Smooth muscle cell (in vitro differentiated cells): ENCODE results near the gene TRIM54. TPM values are rescaled to one million over a fixed set of nuclear protein-coding genes. Genes with fewer than 3 reads are reported as not detected.

Experiments
- DNase-seq: peaks from one replicate; lab custom pipeline; 2025; ENCODE audit not compliant: unreplicated experiment; lab: John Stamatoyannopoulos, UW
- H2AFZ ChIP-seq: fragments of 200-600 bp; sonication (generic); 2 replicates; pipeline ENCODE4 v1.6.0; 2016; ENCODE audit warnings: antibody characterized with exemption, low read depth, mild to moderate bottlenecking
- H3F3A ChIP-seq: fragments of 200-600 bp; sonication (generic); 2 replicates; pipeline ENCODE4 v1.6.0; 2017; ENCODE audit warnings: antibody characterized with exemption, low read depth
- H3K27ac ChIP-seq: fragments of 200-600 bp; sonication (generic); 2 replicates; pipeline ENCODE4 v1.5.1; 2016; ENCODE audit warnings: low read depth, mild to moderate bottlenecking
- H3K27me3 ChIP-seq: fragments of 200-600 bp; sonication (generic); 2 replicates; pipeline ENCODE4 v1.6.1; 2016; ENCODE audit warnings: low read depth, mild to moderate bottlenecking
- H3K36me3 ChIP-seq: fragments of 200-600 bp; sonication (generic); 2 replicates; pipeline ENCODE4 v1.5.1; 2016; ENCODE audit warnings: low read depth
- H3K4me1 ChIP-seq: fragments of 200-600 bp; sonication (generic); 2 replicates; pipeline ENCODE4 v1.5.1; 2016; ENCODE audit warnings: low read depth
- H3K4me2 ChIP-seq: fragments of 200-600 bp; sonication (generic); 2 replicates; pipeline ENCODE4 v1.6.0; 2016; ENCODE audit warnings: mild to moderate bottlenecking
- H3K4me3 ChIP-seq: fragments of 200-600 bp; sonication (generic); 2 replicates; pipeline ENCODE4 v1.5.1; 2016; ENCODE audit warnings: mild to moderate bottlenecking
- H3K79me2 ChIP-seq: fragments of 200-600 bp; sonication (generic); 2 replicates; pipeline ENCODE4 v1.6.0; 2016; ENCODE audit warnings: low read depth, mild to moderate bottlenecking
- H3K9ac ChIP-seq: fragments of 200-600 bp; sonication (generic); 2 replicates; pipeline ENCODE4 v1.6.0; 2016; ENCODE audit warnings: low read depth
- H3K9me3 ChIP-seq: fragments of 200-600 bp; sonication (generic); replicated peaks from 2 replicates; pipeline ENCODE4 v1.5.1; 2016; ENCODE audit warnings: low read depth
- H4K20me1 ChIP-seq: fragments of 200-600 bp; sonication (generic); 2 replicates; pipeline ENCODE4 v1.6.0; 2016; ENCODE audit warnings: low read depth
- WGBS: methylation state at CpG from one replicate; pipeline ENCODE4 v1.1.7; 2016; ENCODE audit warnings: low lambda C conversion rate; 5-methylcytosine and 5-hydroxymethylcytosine counted together
- polyA plus RNA-seq: library from polyadenylated mRNA; unstranded; fragments of >200 nt; fragmentation: Nextera tagmentation; extraction: Ambion mirVana; gene quantifications from 2 replicates; pipeline ENCODE4 v1.2.1, GENCODE V29; 2016
- total RNA-seq: library from RNA; depleted of rRNA; stranded (reverse); fragments of >200 nt; gene quantifications from 2 replicates; pipeline ENCODE4 v1.2.3, GENCODE V29; 2014
- TF ChIP-seq, protein P1 (sequence below): fragments of 200-600 bp; sonication (generic); IDR thresholded peaks from 2 replicates; pipeline ENCODE4 v1.5.1; 2017; ENCODE audit warnings: borderline replicate concordance, mild to moderate bottlenecking, antibody characterized with exemption; ENCODE audit not compliant: insufficient read depth, poor library complexity, severe bottlenecking

Gene TRIM54
- total and polyA plus RNA-seq, 2 experiments from 2014 or later = 0.22 TPM; not detected in 1

DNA sequence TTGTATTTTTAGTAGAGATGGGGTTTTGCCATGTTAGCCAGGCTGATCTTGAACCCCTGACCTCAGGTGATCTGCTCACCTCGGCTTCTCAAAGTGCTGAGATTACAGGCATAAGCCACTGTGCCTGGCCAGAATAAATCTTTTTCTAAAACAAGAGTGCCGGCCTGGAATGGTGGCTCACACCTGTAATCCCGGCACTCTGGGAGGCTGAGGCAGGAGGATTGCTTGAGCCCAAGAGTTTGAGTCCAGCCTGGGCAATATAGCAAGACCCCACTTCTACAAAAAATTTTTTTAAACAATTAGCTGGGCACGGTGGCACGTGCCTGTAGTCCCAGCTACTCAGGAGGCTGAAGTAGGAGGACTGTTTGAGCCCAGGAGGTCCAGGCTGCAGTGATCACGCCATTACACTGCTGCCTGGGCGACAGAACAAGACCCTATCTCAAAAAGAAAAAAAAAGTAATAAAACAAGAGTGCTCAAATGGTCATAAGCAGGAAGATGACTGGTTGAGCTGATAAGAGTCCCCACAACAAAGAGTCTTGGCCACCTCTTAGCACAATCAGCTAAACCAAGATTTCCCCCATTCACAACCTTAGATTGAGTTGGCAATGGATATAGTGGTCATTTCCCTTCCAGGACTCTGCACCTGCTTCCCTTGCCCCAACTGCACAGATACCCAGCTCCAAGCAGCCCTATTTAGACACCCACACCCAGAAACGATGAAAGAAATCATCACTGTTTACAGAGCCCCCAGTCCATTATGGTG, 31.8 kb downstream of the TRIM54 start:
- Histone ChIP-seq H3F3A (no peaks in the 10 kb centered on the region), H3K9ac (no peak overlapping the region), H3K4me1 (no peaks in the 10 kb centered on the region), H2AFZ (no peak overlapping the region), H3K36me3 (no peaks in the 10 kb centered on the region), H3K27ac (no peak overlapping the region), H3K4me3 (no peak overlapping the region), H4K20me1 (peaks cover 20% of the 10 kb centered on the region), H3K4me2 (no peak overlapping the region), H3K79me2 (no peaks in the 10 kb centered on the region), H3K9me3 (no peaks in the 10 kb centered on the region), H3K27me3 (no peaks in the 10 kb centered on the region)
- WGBS = 97% methylated on average over 8 of the region's 8 CpGs
- no peak for DNase-seq
- TF ChIP-seq, protein P1, sequence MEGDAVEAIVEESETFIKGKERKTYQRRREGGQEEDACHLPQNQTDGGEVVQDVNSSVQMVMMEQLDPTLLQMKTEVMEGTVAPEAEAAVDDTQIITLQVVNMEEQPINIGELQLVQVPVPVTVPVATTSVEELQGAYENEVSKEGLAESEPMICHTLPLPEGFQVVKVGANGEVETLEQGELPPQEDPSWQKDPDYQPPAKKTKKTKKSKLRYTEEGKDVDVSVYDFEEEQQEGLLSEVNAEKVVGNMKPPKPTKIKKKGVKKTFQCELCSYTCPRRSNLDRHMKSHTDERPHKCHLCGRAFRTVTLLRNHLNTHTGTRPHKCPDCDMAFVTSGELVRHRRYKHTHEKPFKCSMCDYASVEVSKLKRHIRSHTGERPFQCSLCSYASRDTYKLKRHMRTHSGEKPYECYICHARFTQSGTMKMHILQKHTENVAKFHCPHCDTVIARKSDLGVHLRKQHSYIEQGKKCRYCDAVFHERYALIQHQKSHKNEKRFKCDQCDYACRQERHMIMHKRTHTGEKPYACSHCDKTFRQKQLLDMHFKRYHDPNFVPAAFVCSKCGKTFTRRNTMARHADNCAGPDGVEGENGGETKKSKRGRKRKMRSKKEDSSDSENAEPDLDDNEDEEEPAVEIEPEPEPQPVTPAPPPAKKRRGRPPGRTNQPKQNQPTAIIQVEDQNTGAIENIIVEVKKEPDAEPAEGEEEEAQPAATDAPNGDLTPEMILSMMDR = no peak

DNA sequence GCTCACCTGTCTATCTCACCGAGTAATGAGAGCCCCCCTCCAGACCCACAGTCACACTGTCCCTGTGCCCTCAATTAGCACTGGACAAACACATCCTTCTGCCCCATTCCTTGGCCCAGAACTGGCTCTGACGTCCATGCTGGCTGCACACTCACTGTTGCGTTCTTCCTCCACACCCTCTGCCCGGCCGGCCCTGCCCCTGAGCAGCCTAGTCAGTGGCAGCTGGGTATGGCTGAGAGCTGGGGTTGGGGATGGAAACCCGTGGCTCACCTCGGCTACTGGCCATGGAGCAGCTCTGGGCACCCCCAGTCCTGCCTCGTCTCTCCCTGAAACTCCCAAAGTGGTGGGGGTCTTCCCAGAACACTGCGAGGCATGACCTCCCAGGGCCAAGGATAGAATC, 32.5 kb downstream of the TRIM54 start:
- 93% methylated on average over 9 of the region's 9 CpGs for whole genome bisulfite sequencing
- Histone ChIP-seq H2AFZ (no peak overlapping the region), H3K9ac (no peak overlapping the region), H3K79me2 (no peaks in the 10 kb centered on the region), H3F3A (no peaks in the 10 kb centered on the region), H3K36me3 (no peaks in the 10 kb centered on the region), H3K9me3 (no peaks in the 10 kb centered on the region), H3K4me1 (no peaks in the 10 kb centered on the region), H4K20me1 (peaks cover 20% of the 10 kb centered on the region), H3K27ac (no peak overlapping the region), H3K4me2 (no peak overlapping the region), H3K27me3 (no peaks in the 10 kb centered on the region), H3K4me3 (no peak overlapping the region)
- TF ChIP-seq, protein P1 = no peak
- no peak for DNase-seq

DNA sequence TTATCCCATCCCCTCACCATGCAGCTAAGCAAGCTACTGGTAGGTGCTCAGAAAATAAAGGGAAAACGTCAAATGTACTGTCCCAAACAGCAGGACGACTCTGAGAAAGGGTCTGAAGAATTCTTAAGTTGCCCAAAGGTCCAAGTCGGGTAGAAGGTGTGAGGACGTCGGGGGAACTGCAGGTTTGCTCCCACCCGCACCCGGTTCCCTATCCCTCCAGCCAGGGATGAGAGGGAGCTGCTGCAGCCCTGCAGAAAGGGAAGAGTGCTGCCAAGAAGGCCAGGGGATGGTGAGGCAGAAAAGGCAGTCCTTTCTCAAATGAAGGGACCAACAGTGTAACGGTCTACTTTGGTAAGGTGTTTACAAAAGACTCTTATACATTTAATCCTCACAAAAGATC, 32.9 kb downstream of the TRIM54 start:
- TF ChIP-seq, protein P1 = no peak

More for the DNA sequence above, 32.9 kb downstream of the TRIM54 start:
- Histone ChIP-seq H3K27me3 (no peaks in the 10 kb centered on the region), H3K9me3 (no peaks in the 10 kb centered on the region), H3K4me1 (no peaks in the 10 kb centered on the region), H3K27ac (no peak overlapping the region), H3K9ac (no peak overlapping the region), H4K20me1 (peaks cover 20% of the 10 kb centered on the region), H3K4me2 (no peak overlapping the region), H2AFZ (no peak overlapping the region), H3K79me2 (no peaks in the 10 kb centered on the region), H3F3A (no peaks in the 10 kb centered on the region), H3K36me3 (no peaks in the 10 kb centered on the region), H3K4me3 (no peak overlapping the region)
- 82% methylated on average over 8 of the region's 8 CpGs for WGBS
- DNase-seq = no peak
